SK-N-MC (cell line): ENCODE measurements around the gene CCND1.

Experiments used
- EZH2 ChIP-seq: fragments of 200-600 bp; sonication (generic); IDR thresholded peaks from one replicate; pipeline ENCODE4 v1.6.1; 2017; ENCODE audit warnings: antibody characterized with exemption
- FOXP2 ChIP-seq: optimal IDR thresholded peaks from 2 replicates; pipeline ENCODE3; 2011; ENCODE audit warnings: mild to moderate bottlenecking, moderate library complexity; ENCODE audit not compliant: insufficient read depth; ENCODE audit errors: extremely low read length, control extremely low read depth
- POLR2AphosphoS5 ChIP-seq: IDR thresholded peaks from 2 replicates; pipeline ENCODE4 v1.6.1; 2012; ENCODE audit warnings: mild to moderate bottlenecking, low read depth, low read length, borderline replicate concordance

- no peak for TF ChIP-seq EZH2
- TF ChIP-seq FOXP2, result no peak
- TF ChIP-seq POLR2AphosphoS5, result no peak
These were observed 18.6 kb downstream of the CCND1 start for GRCh38 chr11:69659591-69659990.
